GM18858 (cell line): ENCODE data around the gene TAF4.

Experiments used
- ATAC-seq: cut with Tn5 transposase; IDR thresholded peaks from one replicate; pipeline ENCODE4 v1.9.1; 2021; ENCODE audit not compliant: unreplicated experiment

Gene TAF4

GRCh38 chr20:62022575-62023139 is 43.0 kb downstream of the TAF4 start:
- ATAC-seq = no peak

GRCh38 chr20:62021793-62022385 is 43.8 kb downstream of the TAF4 start:
- no peak for ATAC-seq

GRCh38 chr20:62020935-62021701 is 44.6 kb downstream of the TAF4 start:
- no peak for ATAC-seq

GRCh38 chr20:62019881-62020492 is 45.7 kb downstream of the TAF4 start:
- no peak for ATAC-seq

- ATAC-seq = no peak
Measured at GRCh38 chr20:62019144-62019805, 46.4 kb downstream of the TAF4 start.

- no peak for ATAC-seq
Measured at GRCh38 chr20:62018437-62019143, 47.1 kb downstream of the TAF4 start.

- no peak for ATAC-seq
Measured at GRCh38 chr20:62015540-62016288, 50.0 kb downstream of the TAF4 start.

GRCh38 chr20:62014889-62015537 is 50.7 kb downstream of the TAF4 start:
- no peak for ATAC-seq

GRCh38 chr20:62014488-62014775 is 51.2 kb downstream of the TAF4 start:
- ATAC-seq = no peak

- no peak for ATAC-seq
Measured at GRCh38 chr20:62012631-62013030, 53.0 kb downstream of the TAF4 start.

GRCh38 chr20:62011938-62012534 is 53.6 kb downstream of the TAF4 start:
- no peak for ATAC-seq

- no peak for ATAC-seq
Measured at GRCh38 chr20:62011403-62011790, 54.3 kb downstream of the TAF4 start.

- ATAC-seq = no peak
Measured at GRCh38 chr20:62010551-62011402, 54.9 kb downstream of the TAF4 start.

- ATAC-seq = no peak
Measured at GRCh38 chr20:62009869-62010445, 55.7 kb downstream of the TAF4 start.

GRCh38 chr20:62009322-62009721 is 56.4 kb downstream of the TAF4 start:
- ATAC-seq = no peak

GRCh38 chr20:62008643-62009183 is 57.0 kb downstream of the TAF4 start:
- no peak for ATAC-seq

- ATAC-seq = no peak
Measured at GRCh38 chr20:62007127-62007647, 58.5 kb downstream of the TAF4 start.

GRCh38 chr20:62006482-62006881 is 59.2 kb downstream of the TAF4 start:
- ATAC-seq = no peak
